Endodermal cell (in vitro differentiated cells): ENCODE data around the gene BPTF. TPM values are rescaled to one million over a fixed set of nuclear protein-coding genes. Genes with fewer than 3 reads are reported as not detected.
A peak's percentile ranks its signal among the peaks of the same experiment; 100 is the strongest.

Experiments used
- DNase-seq: peaks from one replicate; pipeline ENCODE4 v3.0.0-alpha.2; 2017
- H3K27ac ChIP-seq: 2 replicates; pipeline ENCODE4 v1.5.1; 2013; ENCODE audit warnings: mild to moderate bottlenecking, low read depth, low read length, moderate library complexity
- H3K27me3 ChIP-seq: 2 replicates; pipeline ENCODE4 v1.6.1; 2013; ENCODE audit warnings: mild to moderate bottlenecking, low read length, moderate library complexity; ENCODE audit not compliant: insufficient read depth, control insufficient read depth, poor library complexity, severe bottlenecking
- H3K36me3 ChIP-seq: 2 replicates; pipeline ENCODE4 v1.7.0; 2013; ENCODE audit warnings: mild to moderate bottlenecking, low read length, moderate library complexity; ENCODE audit not compliant: control insufficient read depth, insufficient read depth
- H3K4me1 ChIP-seq: one replicate; pipeline ENCODE4 v1.7.0; 2013; ENCODE audit warnings: low read length; ENCODE audit not compliant: control insufficient read depth, insufficient read depth
- H3K4me3 ChIP-seq: 2 replicates; pipeline ENCODE4 v1.5.1; 2013; ENCODE audit warnings: mild to moderate bottlenecking, low read length, moderate library complexity
- H3K9ac ChIP-seq: 2 replicates; pipeline ENCODE4 v1.6.1; 2013; ENCODE audit warnings: mild to moderate bottlenecking, low read length, moderate library complexity; ENCODE audit not compliant: poor library complexity, severe bottlenecking; ENCODE audit errors: extremely low read depth
- H3K9me3 ChIP-seq: 2 replicates; pipeline ENCODE4 v1.6.1; 2013; ENCODE audit warnings: mild to moderate bottlenecking, low read length, moderate library complexity; ENCODE audit not compliant: control insufficient read depth
- H3K27ac Mint-ChIP-seq: 2 replicates; pipeline ENCODE4 v1.8.0; 2020; ENCODE audit warnings: mixed read lengths
- H3K27me3 Mint-ChIP-seq: 2 replicates; pipeline ENCODE4 v1.8.0; 2021; ENCODE audit warnings: mild to moderate bottlenecking, mixed read lengths; ENCODE audit not compliant: insufficient read depth
- H3K36me3 Mint-ChIP-seq: 2 replicates; pipeline ENCODE4 v1.8.0; 2020; ENCODE audit warnings: low read depth, mixed read lengths
- H3K4me1 Mint-ChIP-seq: 2 replicates; pipeline ENCODE4 v1.8.0; 2020; ENCODE audit warnings: mixed read lengths
- H3K4me3 Mint-ChIP-seq: 2 replicates; pipeline ENCODE4 v1.8.0; 2020; ENCODE audit warnings: mild to moderate bottlenecking, moderate library complexity, mixed read lengths
- H3K9me3 Mint-ChIP-seq: 2 replicates; pipeline ENCODE4 v1.8.0; 2020; ENCODE audit warnings: mild to moderate bottlenecking, mixed read lengths
- WGBS, 2 experiments: methylation state at CpG; one replicate each; pipeline versions ENCODE4 v1.1.5 to v1.1.7; 2013; ENCODE audit warnings: missing lambda C conversion rate in 2 of 2, mixed read lengths in 1 of 2; ENCODE audit not compliant: insufficient coverage in 1 of 2, insufficient read length in 1 of 2; 5-methylcytosine and 5-hydroxymethylcytosine counted together
- total RNA-seq, 2 donors: library from RNA; stranded (reverse); fragmentation: NEBNext Ultra II Directional in 1 of 2; extraction: Animal tissue kit (Norgen Biotek cat#: 25700) in 1 of 2; gene quantifications; 2 replicates in 1 of 2; 3 replicates in 1 of 2; pipeline ENCODE4 v1.2.1, GENCODE V29; 2021
- TF ChIP-seq, protein P1 (sequence below): fragments of 200-600 bp; sonication (generic); conservative IDR thresholded peaks from 2 replicates; pipeline ENCODE4 v1.5.0; 2021; ENCODE audit warnings: antibody characterized with exemption, mild to moderate bottlenecking

BPTF gene
- total RNA-seq, 2 donors from 2014 or later: 184 to 198 TPM

DNA sequence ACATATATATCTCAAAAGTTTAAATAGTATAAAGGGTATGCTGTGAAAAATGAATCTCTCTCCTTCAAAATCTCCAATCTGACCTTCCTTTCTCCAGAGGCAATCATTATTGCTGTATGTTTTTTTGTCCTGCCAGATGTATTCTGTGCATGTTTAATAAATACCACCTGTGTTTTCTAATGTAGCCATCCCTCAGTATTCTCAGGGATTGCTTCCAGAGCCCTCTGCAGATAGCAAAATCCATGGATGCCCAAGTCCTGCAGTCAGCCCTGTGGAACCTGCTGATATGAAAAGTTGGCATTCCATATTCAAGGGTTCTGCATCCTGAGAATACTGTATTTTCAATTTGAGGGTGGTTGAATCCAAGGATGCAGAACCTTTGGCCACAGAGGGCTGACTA lies 42.9 kb downstream of the BPTF start:
- Histone ChIP-seq H3K9me3 (no peaks in the 10 kb centered on the region), H3K4me1 (no peaks in the 10 kb centered on the region), H3K27me3 (no peaks in the 10 kb centered on the region), H3K9ac (no peak overlapping the region), H3K27ac (no peak overlapping the region), H3K36me3 (peaks cover 38% of the 10 kb centered on the region), H3K4me3 (no peak overlapping the region)
- Mint-ChIP-seq H3K36me3 (peaks cover 30% of the 10 kb centered on the region), H3K9me3 (no peaks in the 10 kb centered on the region), H3K27me3 (no peaks in the 10 kb centered on the region), H3K27ac (no peak overlapping the region), H3K4me3 (no peak overlapping the region), H3K4me1 (no peaks in the 10 kb centered on the region)
- TF ChIP-seq, protein P1, sequence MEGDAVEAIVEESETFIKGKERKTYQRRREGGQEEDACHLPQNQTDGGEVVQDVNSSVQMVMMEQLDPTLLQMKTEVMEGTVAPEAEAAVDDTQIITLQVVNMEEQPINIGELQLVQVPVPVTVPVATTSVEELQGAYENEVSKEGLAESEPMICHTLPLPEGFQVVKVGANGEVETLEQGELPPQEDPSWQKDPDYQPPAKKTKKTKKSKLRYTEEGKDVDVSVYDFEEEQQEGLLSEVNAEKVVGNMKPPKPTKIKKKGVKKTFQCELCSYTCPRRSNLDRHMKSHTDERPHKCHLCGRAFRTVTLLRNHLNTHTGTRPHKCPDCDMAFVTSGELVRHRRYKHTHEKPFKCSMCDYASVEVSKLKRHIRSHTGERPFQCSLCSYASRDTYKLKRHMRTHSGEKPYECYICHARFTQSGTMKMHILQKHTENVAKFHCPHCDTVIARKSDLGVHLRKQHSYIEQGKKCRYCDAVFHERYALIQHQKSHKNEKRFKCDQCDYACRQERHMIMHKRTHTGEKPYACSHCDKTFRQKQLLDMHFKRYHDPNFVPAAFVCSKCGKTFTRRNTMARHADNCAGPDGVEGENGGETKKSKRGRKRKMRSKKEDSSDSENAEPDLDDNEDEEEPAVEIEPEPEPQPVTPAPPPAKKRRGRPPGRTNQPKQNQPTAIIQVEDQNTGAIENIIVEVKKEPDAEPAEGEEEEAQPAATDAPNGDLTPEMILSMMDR: no peak
- DNase-seq: no peak

DNA sequence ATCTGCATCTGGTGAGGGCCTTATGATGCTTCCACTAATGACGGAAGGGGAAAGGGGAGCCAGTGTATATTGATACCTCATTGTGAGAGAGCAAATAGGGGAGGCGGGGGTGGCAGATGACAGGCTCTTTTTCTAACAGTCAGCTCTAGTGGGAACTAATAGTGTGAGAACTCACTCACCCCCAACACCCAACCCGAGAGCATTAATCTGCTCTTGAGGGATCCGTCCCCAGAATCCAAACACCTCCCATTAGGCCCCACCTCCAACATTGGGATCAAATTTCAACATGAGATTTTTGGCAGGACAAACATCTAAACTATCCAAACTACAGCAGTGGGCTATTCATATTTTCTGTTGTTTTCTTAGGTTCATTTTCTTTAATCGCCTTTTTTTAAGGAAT lies 54.4 kb downstream of the BPTF start:
- no peaks in the 10 kb centered on the region for H3K9me3 Mint-ChIP-seq
- TF ChIP-seq, protein P1: no peak
- peak overlapping the region; percentile 63 for H3K27ac Mint-ChIP-seq

DNA sequence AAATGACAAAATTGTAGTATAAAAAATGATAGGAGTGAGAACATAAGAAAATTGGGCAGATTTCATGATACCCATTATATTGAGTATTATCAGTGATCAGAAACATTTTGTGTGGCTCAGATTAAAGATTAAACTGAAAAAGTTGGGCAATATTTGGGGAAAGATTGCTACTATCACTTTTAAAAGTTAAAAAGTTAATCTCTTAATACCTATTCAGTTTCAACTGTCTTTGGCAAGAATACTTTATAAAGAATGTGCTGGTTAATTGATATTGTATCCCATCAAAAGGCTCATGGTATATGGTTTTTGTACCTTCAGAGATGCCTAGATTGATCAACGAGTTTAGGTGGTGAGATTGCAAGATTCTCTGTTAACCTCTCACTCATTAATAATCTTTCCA lies 55.8 kb downstream of the BPTF start:
- Histone ChIP-seq H3K9me3 (no peaks in the 10 kb centered on the region), H3K9ac (no peak overlapping the region), H3K27me3 (no peaks in the 10 kb centered on the region), H3K4me1 (no peaks in the 10 kb centered on the region), H3K4me3 (no peak overlapping the region), H3K36me3 (peaks cover 47% of the 10 kb centered on the region), H3K27ac (no peak overlapping the region)
- no peak overlapping the region for H3K4me3 Mint-ChIP-seq
- WGBS, 2 experiments: 93% methylated on average over 1 of the region's 1 CpG; no CpG with 5 or more reads in 1 of the 2 experiments
- H3K27me3 Mint-ChIP-seq: no peaks in the 10 kb centered on the region
- TF ChIP-seq, protein P1: no peak
- peaks cover 10% of the 10 kb centered on the region for H3K4me1 Mint-ChIP-seq
- H3K9me3 Mint-ChIP-seq: no peaks in the 10 kb centered on the region
- H3K27ac Mint-ChIP-seq: no peak overlapping the region
- H3K36me3 Mint-ChIP-seq: peaks cover 63% of the 10 kb centered on the region
- no peak for DNase-seq

More for the DNA sequence above, 54.4 kb downstream of the BPTF start:
- Mint-ChIP-seq H3K27me3 (no peaks in the 10 kb centered on the region), H3K4me3 (no peak overlapping the region), H3K36me3 (peaks cover 62% of the 10 kb centered on the region), H3K4me1 (peaks cover 10% of the 10 kb centered on the region)
- H3K9ac ChIP-seq: no peak overlapping the region
- H3K4me3 ChIP-seq: no peak overlapping the region
- H3K36me3 ChIP-seq: peaks cover 48% of the 10 kb centered on the region
- H3K27me3 ChIP-seq: no peaks in the 10 kb centered on the region
- H3K4me1 ChIP-seq: no peaks in the 10 kb centered on the region
- H3K27ac ChIP-seq: no peak overlapping the region
- no peaks in the 10 kb centered on the region for H3K9me3 ChIP-seq
- DNase-seq: peak; percentile 85
- 76 to 84% methylated on average over 2 to 5 of the region's 5 CpGs for WGBS, 2 experiments
